ENCODE results near the gene AXIN2.
A peak's percentile ranks its signal among the peaks of the same experiment; 100 is the strongest.
"Not testable (repeated sequence)": the region's sequence is repeated elsewhere in the genome, so short reads cannot be mapped to it uniquely, and the experiment has no call there.

Gene AXIN2

DNA sequence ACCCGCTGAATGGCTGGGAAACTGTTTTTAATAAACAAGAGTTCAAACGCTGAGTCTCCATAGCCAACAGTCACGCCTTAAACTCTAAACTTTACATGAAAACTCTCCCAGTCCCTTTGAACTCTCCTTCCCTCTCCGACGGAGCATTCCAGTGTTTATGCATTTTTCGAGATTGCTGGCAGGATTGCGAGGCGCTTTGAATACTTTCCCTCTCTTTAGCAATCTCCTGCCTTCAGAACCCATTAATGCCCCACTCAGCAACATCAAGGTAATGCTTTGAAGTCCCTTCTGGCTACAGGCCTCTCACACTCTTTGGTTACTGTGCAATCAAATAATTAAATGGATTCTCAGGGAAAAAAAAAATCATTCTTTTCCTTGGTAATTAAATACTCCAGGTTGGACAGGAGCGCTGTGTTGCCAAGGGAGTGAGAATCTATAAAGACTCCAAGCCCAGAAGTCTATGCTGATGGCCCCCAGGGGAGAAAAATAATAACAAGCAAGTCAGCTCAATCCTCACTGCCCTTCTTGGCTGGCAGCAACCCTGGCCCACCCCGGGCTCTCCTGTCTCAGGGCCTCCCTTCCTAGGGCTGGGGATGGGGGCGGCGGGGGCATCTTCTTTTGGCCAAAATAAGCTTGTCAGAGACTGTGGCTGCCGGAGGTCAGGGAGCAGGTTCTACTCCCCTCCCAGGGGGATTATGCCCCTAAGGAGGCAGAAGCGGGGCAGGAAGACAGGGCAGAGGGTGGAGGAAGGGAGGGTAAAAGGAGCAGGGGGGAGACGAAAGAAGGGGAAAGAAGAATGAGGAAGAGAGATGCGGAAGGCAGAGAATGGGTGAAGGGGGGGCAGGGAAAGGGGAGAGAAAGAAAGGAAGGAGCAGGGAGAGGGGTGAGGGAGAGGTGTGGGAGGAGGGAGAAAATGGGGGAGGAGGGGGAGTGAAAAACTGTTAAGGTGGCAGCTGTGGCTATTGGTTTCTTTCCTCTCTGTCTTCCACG, 45.2 kb downstream of the AXIN2 start:
- DNase-seq: no peak

DNA sequence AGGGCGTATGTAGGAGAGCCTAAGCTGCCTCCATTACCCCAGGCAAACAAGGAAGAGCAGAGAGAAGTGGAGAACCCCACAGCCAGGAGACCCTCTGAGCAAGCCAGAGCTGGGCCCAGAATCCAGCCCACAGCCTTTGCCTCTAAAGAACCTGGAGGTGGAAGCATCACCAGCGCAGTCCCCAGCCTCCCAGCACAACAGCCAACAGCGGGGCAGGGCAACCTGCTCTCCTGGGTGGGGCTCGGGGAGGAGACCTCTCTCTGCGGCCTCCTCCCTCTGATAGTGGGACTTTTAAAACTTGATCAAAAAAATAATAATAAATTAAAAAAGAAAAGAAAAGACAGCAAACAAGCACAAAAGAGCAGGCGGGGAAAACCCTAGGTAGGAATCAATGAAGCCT, 45.9 kb downstream of the AXIN2 start:
- no peak for DNase-seq

DNA sequence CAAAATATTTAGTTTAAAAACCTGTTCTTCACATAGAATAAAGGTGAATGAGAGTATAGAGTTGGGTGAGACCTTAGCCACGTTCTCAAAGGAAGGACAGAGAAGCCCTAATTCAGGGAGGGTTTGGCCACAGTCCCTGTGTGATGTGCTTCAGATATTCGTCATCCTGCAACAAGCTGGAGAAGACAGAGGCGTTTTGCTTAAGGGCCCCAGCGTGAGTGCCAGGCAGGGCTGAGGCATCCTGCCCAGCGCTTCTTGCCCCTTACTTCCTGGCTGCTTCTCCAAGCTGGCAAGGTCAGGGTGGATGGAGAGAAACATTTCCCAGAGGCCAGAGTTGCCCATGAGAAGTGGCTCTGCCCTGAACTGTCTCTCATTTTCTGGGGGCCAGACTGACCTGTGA, 46.9 kb downstream of the AXIN2 start:
- DNase-seq: peak in 1 of 2 donors; percentile 21

DNA sequence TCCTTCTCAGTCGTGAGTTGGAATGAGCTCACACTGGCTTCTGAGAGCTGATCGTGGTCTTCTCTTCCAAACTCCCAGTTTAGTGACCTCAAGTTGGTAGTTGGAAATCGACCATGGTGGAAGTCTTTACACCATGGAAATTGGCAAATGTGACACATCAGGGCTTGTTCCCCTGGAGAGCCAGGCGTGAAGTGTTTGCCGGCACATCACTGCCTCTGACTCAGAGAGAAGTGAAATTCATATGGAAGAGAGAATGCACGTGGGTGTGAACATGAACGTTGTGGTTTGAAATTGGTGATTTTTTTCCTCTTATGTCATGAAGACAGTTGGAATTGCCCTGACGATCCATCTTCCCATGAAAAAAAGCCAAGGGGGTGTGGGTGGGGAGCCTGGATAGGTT, 47.4 kb downstream of the AXIN2 start:
- peak; percentile 27 to 37 for DNase-seq

DNA sequence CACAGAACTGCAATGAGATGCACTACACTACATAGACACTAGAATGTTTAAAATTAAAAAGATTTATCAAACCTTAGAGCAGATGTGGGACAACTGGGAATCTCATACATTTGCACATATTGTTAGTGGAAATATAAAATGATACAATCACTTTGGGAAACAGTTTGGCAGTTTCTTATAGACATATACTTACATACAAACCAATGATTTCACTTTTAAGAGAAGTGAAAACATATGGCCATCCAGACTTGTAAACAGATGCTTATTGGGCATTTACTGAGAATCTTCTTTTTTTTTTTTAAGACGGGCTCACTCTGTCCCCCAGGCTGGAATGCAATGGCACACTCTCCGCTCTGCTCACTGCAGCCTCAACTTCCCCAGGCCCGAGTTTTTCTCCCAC, 50.1 kb downstream of the AXIN2 start:
- DNase-seq: no peak

DNA sequence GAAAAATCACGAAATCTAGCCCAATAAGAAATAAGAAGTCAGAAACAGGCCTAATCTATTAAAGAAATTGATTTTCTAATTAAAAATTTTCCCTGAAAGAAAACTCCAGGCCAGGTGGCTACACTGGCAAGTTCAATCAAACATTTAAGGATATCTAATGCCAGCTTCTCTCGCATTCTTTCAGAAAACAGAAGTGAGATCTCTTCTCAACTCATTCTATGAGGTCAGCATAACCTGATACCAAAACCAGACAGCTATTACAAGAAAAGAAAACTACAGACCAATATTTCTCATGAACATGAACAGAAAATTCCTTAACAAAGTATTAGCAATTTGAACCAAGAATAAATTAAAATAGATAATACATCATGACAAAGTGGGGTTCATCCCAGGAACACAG, 52.4 kb downstream of the AXIN2 start:
- no peak for DNase-seq

DNA sequence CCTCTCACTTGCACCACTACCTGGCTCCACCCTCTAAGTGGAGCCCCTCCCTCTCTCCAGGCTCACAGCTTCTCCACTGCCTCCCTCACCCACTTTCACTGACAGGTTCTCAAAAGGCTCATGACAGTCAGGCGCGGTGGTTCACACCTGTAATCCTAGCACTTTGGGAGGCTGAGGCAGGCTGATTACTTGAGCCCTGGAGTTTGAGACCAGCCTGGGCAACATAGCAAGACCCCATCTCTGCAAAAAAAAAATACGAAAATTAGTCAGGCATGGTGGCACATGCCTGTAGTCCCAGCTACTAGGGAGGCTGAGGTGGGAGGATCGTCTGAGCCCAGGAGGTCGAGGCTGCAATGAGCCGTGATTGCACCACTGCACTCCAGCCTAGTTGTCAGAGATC, 56.8 kb downstream of the AXIN2 start:
- not testable (repeated sequence) for DNase-seq

DNA sequence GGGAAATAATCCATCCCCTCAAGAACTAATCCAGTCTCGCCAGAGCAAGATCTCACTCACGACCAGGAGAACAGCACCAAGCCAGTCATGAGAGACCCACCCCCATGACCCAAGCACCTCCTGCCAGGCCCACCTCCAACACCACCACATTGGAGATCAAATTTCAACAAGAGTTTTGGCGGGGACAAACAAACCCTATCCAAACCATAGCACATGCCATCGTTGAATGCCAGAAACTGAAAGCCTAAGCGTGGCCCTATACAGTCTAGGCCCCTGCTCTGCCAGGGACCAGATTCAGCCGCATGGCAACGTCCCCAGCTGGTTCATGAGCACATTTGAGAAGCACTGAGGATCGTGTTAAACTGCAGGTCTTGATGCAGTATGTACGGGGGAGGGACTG, 57.3 kb downstream of the AXIN2 start:
- DNase-seq: no peak

DNA sequence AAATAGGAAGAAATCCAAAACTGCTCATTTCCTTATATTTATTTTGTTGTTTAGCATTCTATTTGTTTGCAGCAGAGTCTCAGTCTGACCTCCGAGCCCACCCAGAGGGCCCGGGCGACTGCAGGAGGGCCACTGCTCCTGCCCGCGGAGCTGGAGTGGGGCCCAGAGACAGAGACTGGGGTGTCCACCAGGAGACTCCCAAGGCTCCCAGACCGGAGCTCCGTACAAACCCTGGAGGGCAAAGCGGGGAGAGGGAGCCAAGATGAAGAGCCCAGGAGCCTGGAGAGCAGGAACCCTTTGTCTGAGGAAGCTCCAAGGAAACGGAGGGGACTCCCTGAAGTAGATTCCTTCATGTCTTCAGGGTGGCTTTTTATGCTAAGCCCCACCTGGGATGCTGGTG, 57.9 kb downstream of the AXIN2 start:
- no peak for DNase-seq

DNA sequence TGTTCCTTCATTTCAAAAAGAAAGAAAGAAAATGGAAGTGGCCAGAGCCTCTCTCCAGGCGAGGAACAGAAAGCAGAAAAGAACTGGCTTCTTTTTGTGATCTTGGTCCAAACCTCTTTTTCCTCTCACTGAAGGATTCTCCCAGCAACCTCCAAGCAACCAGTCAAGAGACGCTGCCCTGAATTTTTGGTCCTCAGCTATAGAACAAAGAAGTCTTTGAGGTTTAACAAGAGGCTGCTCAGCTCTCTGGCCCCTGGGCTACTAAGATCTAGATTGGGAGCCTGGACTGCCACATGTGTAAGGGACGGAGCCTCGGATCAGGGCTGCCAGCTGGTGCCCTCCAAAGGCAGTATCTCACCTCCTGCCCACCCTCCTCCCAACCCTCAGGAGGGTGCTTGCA, 62.6 kb downstream of the AXIN2 start:
- DNase-seq: no peak

DNA sequence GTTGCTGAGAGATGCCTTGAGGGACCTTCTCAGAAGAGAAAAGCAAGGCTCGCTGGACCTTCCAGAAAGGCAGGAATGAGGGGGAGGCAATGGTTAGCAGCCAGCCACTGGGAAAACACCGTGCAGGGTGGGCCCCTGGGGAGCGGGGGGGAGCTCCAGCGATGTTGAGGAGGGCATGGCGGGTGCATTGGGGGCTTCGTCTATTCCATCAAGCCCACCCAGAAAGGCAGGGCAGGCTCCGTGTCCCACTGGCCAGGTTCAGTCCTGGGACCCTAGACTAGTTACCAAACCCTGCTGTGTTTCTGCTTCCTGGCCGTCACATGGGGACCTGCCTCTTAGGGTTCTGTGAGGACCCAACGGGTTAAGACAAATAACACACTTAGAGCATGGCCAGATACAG, 64.6 kb downstream of the AXIN2 start:
- no peak for DNase-seq

DNA sequence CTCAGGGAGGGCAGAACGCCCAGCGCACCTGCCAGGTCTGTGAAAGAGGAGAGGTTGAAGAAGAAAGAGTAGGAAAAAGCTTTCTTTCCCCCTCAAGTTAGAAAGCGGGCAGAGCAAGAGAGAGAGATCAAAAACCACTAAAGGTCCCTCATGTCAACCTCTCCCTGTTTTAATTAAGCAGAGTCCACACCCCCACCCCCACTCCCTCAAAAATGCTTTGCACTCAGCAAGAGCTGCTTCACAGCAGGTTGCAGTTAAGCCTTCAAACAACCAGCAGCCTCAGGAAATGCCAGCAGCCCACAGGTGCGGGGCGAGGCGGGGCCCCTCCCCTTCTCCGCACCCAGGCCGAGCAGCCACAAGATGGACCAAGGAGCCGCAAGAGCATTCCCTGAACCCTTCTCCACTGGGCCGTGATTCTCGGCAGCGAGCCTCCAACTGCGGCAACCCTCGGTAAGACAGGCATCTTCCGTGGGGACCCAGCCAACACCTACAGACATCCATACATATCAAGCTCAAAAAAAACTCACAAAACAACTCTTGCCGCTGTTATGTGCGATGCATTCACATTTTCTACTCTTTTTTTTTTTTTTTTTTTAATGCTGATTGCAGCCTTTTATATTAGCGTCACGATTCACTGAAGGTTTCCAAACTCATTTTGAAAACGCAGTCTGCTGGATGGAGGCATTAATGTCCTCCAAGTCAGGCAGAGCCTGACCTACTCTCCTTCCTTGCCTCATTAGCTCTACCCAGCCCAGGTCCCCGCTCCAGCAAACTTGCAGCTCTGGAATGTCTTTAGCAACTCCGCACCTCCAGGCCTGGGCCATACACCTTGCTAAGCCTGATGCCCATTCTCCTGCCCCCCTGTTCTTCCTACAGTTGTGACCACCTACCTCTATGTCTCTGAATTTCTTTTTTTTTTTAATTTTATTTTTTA, 66.1 kb downstream of the AXIN2 start:
- peak; percentile 9 to 20 for DNase-seq

DNA sequence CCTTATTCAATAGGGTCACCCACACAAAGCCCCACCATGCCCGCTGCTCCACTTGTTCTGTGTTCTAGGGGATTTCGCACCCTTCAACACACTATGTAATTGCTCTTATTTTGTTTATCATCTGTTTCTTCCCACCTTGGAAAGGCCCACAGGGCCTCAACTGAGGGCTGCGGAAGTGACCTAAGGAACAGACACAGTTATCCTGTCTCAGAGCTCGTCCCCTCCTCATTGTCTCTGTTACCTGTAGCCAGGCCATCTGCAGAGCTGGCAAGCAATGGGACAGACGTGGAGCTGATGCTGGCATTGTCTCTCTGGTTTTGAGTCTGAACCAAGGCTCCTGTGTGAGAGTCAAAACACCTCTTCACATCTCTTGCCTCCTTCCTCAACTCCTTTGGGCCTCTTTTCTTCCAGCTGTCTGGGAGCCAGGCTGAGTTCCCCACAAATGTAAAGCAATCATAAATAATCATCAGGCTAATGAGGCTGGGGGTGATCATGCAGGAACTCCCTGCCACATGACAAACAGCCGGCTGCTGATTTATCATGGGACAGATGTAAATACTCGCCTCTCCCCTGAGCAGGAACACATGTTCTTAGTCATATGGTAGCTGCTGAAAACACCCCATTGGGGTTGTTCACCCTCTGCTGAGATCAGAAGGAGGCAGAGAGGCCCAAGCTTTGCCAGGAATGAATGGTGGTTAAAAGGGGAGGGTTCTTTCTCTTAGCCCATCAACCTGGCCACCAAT, 71.9 kb downstream of the AXIN2 start:
- DNase-seq: no peak

DNA sequence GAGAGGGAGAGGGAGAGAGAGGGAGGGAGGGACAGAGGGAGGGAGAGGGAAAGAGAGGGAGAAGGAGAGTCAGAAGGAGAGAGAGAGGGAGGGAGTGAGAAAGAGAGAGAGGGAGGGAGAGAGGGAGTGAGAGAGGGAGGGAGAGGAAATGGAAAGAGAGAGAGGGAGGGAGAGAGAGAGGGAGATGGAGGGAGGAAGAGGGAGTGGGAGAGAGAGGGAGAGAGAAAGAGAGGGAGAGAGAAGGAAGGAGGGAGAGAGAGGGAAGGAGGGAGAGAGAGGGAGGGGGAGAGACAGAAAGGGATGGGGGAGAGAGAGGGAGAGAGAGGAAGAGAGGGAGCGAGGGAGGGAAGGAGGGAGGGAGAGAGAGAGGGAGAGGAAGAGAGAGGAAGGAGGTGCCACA, 72.8 kb downstream of the AXIN2 start:
- DNase-seq: no peak

DNA sequence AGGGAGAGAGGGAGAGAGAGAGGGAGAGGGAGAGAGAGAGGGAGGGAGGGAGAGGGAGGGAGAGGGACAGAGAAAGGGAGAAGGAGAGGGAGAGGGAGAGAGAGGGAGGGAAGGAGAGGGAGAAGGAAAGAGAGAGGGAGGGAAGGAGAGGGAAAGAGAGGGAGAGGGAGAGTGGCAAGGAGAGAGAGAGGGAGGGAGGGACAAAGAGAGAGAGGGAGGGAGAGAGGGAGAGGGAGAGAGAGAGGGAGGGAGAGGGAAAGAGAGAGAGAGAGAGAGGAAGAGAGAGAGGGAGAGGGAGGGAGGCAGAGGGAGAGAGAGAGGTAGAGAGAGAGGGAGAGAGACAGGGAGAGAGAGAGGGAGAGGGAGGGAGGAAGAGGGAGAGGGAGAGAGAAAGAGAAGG, 73.5 kb downstream of the AXIN2 start:
- DNase-seq: no peak

DNA sequence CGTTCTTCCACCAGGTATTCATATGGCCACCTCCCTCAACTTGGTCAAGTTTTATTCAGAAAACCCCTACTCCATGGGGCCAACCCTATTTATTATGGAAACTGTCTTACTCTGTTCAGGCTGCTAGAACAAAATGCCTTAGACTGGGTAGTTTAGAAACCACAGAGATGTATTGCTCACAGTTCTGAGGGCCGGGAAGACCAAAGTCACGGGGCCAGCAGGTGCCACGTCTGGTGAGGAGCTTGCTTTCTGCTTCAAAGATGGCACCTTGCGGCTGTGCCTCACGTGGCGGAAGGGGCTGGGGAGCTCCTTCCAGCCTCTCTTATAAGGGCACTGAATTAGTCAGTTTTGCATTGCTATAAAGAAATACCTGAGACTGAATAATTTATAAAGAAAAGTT, 74.3 kb downstream of the AXIN2 start:
- peak in 1 of 2 donors; percentile 13 for DNase-seq

DNA sequence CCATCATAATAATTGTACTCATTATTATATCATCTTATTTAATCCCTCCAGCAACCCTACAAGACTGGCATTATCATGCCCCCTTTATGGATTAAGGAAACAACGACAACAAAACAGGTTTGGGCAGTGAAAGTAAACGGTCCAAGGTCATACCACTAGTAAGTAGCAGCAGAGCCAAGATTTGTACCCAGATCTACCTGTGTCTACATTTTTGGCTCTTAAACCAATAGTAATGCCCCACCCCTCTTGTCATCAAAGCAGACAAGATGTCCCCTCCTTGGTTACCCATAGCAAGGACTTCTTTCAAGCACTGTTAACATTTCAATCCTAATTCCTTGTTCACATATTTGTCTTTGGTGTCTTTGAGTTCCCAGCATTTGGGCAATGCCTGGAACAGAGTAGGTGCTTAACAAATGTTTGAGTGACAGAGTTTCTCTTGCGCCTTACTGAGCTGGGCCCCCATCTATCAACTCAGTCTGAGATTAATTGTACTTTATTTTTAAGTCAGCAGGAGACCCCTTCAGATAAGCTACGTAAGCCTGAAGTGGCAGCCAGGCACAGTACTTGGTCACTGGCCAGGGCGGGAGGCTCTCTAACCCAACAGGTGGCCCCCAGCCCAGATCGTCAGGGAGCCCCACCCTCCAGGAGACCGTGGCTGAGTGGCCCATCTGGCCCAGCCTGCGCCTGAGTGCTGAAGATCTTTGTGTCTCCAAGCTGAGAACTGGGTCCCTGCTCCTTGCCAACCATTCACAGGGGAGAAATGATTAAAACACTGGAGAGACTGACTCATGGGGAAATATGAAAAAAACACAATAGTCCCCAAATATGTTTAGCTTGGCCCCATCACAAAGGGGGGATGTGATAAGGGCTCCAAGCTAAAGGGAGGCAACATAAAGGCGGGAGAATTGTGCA, 75.8 kb downstream of the AXIN2 start:
- no peak for DNase-seq

DNA sequence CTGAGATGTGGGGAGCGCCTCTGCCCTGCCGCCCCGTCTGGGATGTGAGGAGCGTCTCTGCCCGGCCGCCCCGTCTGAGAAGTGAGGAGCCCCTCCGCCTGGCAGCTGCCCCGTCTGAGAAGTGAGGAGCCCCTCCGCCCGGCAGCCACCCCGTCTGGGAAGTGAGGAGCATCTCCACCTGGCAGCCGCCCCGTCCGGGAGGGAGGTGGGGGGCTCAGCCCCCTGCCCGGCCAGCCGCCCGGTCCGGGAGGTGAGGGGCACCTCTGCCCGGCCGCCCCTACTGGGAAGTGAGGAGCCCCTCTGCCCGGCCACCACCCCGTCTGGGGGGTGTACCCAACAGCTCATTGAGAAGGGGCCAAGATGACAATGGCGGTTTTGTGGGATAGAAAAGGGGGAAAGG, 77.0 kb downstream of the AXIN2 start:
- not testable (repeated sequence) for DNase-seq

DNA sequence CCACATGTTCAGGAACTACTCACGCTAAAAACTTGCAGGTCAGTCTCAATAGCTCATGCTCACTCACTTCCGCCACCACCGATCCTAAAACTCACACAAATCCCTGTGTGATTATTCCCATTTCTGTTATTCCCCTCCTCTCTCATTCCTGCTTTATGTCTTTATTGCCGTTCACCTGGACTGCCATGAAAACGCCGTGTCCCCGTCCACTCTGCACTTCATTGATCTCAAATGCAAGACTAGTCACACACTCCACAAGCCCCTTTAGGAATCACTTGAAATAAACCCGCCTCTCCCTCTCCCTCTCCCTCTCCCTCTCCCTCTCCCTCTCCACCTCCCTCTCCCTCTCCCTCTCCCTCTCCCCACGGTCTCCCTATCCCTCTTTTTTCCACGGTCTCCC, 78.0 kb downstream of the AXIN2 start:
- DNase-seq: no peak

DNA sequence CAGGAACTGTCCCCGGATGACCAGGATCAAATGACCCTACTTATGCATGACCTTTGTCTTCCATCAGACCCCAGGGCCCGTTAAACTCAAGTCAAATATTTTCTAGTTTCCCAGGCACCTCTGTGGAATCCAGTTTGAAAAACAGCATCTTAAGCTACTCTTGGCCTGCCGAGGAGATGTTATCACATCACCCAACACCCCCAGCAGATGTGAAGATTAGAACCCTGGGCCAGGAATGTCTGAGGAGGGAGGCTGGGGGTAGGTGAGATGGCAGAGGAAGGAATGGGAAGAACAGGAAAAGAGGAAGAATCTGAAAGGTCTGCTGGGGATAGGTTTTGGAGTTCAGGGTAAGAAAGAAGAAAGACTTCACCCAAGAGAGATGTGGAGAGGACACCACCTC, 79.2 kb downstream of the AXIN2 start:
- no peak for DNase-seq

DNA sequence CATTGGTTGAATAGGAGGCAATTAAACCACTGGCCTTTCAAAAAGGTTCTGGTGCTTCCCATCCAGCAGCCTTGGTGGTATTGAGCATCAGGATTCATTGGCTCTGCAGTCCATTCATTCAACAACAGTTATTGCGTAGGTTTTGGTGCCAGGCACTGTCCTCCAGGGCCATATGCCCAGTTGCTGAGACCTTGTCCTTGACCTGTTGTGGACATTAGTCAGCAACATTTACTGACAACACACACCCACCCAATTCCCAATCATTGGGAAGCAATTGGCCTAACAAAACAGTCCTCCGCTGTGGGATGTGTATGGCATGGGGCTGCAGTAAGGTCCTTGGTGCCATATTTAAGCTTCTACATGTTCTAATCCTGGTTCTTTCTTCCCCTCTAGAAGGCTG, 82.2 kb downstream of the AXIN2 start:
- DNase-seq: no peak

All from stimulated activated CD4-positive, alpha-beta T cell treated with anti-CD3 and anti-CD28 coated beads, Interleukin-2, amount 100 ng/mL, for 24 hours (primary cell).